ENCODE measurements around the gene BEST3.

BEST3 gene

GRCh38 chr12:69639400-69640016, 59.6 kb downstream of the BEST3 start:
- Histone ChIP-seq H2BK12ac (ENCODE audit: low read length) (no peak overlapping the region), H2BK5ac (ENCODE audit: low read depth, low read length, poor library complexity) (no peak overlapping the region), H3K9me3 (ENCODE audit: insufficient read depth, low read depth, low read length) (no peaks in the 10 kb centered on the region), H4K12ac (ENCODE audit: low read depth, low read length) (no peak overlapping the region), H4K91ac (ENCODE audit: low read depth, low read length) (no peak overlapping the region), H3K79me2 (ENCODE audit: control insufficient read depth, insufficient read depth, low read length, poor library complexity) (no peaks in the 10 kb centered on the region), H3K18ac (ENCODE audit: low read length) (no peak overlapping the region), H3K27me3 (ENCODE audit: insufficient read depth, low read length) (no peaks in the 10 kb centered on the region), H2AK5ac (ENCODE audit: low read length) (no peak overlapping the region), H4K8ac (ENCODE audit: low read depth, low read length) (no peak overlapping the region), H3K4ac (ENCODE audit: low read depth, low read length) (no peak overlapping the region), H3K36me3 (ENCODE audit: control insufficient read depth in 1 of 2, insufficient read depth in 2 of 2, low read length in 2 of 2) (no peaks in the 10 kb centered on the region), H3K4me3 (ENCODE audit: low read depth, low read length) (no peak overlapping the region), H3K9ac (ENCODE audit: low read length) (no peak overlapping the region), H3K4me1 (ENCODE audit: control insufficient read depth in 1 of 2, insufficient read depth in 2 of 2, low read length in 2 of 2) (no peaks in the 10 kb centered on the region), H3K79me1 (ENCODE audit: low read length) (no peaks in the 10 kb centered on the region), H3K23ac (ENCODE audit: low read length) (no peak overlapping the region), H3K4me2 (ENCODE audit: low read length) (no peak overlapping the region), H3K27ac (ENCODE audit: low read depth, low read length) (no peak overlapping the region), H3K14ac (ENCODE audit: low read length) (no peak overlapping the region), H2BK120ac (ENCODE audit: insufficient read depth, low read length, poor library complexity) (no peak overlapping the region), H2AFZ (ENCODE audit: insufficient read depth, low read length, poor library complexity) (no peak overlapping the region)
- no CpG with 5 or more reads among the region's 12 CpGs for WGBS (ENCODE audit: extremely low coverage, insufficient coverage, insufficient read length)
- peak; percentile 65 to 92 for DNase-seq

- H3K4me2 ChIP-seq (ENCODE audit: low read length): no peak overlapping the region
Observed at GRCh38 chr12:69633061-69633460, 66.0 kb downstream of the BEST3 start.

DNA sequence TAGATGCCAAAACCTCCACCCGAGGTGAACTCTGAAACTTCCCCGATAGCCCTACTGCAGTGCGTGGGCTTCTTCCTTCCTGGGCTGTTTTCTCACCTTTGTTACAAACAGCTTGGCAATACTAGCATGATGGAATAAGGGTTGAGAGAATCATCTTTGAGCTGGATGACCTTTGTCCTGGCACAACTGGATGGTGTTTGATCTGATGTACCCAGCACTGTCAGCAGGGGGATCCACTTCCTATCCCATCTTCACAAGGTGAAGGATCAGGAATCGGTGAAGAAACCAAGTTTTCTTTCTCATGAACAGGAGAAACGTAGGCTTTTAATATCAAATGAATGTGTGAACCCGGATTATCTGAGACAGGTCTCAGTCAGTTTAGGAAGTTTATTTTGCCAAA, 68.9 kb downstream of the BEST3 start:
- DNase-seq: peak in 1 of 2 donors; percentile 37
- Histone ChIP-seq H2BK5ac (ENCODE audit: low read depth, low read length, poor library complexity) (no peak overlapping the region), H3K4me3 (ENCODE audit: low read depth, low read length) (no peak overlapping the region), H2BK12ac (ENCODE audit: low read length) (no peak overlapping the region), H3K9me3 (ENCODE audit: insufficient read depth, low read depth, low read length) (no peaks in the 10 kb centered on the region), H3K36me3 (ENCODE audit: control insufficient read depth in 1 of 2, insufficient read depth in 2 of 2, low read length in 2 of 2) (no peaks in the 10 kb centered on the region), H3K79me2 (ENCODE audit: control insufficient read depth, insufficient read depth, low read length, poor library complexity) (no peaks in the 10 kb centered on the region), H2BK120ac (ENCODE audit: insufficient read depth, low read length, poor library complexity) (no peak overlapping the region), H3K4ac (ENCODE audit: low read depth, low read length) (no peak overlapping the region), H3K18ac (ENCODE audit: low read length) (no peak overlapping the region), H4K91ac (ENCODE audit: low read depth, low read length) (no peak overlapping the region), H3K27ac (ENCODE audit: low read depth, low read length) (no peak overlapping the region), H3K27me3 (ENCODE audit: insufficient read depth, low read length) (no peaks in the 10 kb centered on the region), H3K14ac (ENCODE audit: low read length) (no peak overlapping the region), H3K23ac (ENCODE audit: low read length) (no peak overlapping the region), H4K12ac (ENCODE audit: low read depth, low read length) (no peak overlapping the region), H3K4me1 (ENCODE audit: control insufficient read depth in 1 of 2, insufficient read depth in 2 of 2, low read length in 2 of 2) (no peaks in the 10 kb centered on the region), H2AK5ac (ENCODE audit: low read length) (no peak overlapping the region), H3K4me2 (ENCODE audit: low read length) (no peak overlapping the region), H4K8ac (ENCODE audit: low read depth, low read length) (no peak overlapping the region), H3K9ac (ENCODE audit: low read length) (no peak overlapping the region), H2AFZ (ENCODE audit: insufficient read depth, low read length, poor library complexity) (no peak overlapping the region), H3K79me1 (ENCODE audit: low read length) (no peaks in the 10 kb centered on the region)
- WGBS (ENCODE audit: extremely low coverage, insufficient coverage, insufficient read length): no CpG with 5 or more reads among the region's 6 CpGs

More at GRCh38 chr12:69633061-69633460, 66.0 kb downstream of the BEST3 start:
- Histone ChIP-seq H2BK12ac (ENCODE audit: low read length) (no peak overlapping the region), H3K23ac (ENCODE audit: low read length) (no peak overlapping the region), H4K91ac (ENCODE audit: low read depth, low read length) (no peak overlapping the region), H3K27me3 (ENCODE audit: insufficient read depth, low read length) (no peaks in the 10 kb centered on the region), H3K14ac (ENCODE audit: low read length) (no peak overlapping the region), H3K9me3 (ENCODE audit: insufficient read depth, low read depth, low read length) (no peaks in the 10 kb centered on the region), H3K18ac (ENCODE audit: low read length) (no peak overlapping the region), H3K27ac (ENCODE audit: low read depth, low read length) (no peak overlapping the region), H3K4me3 (ENCODE audit: low read depth, low read length) (no peak overlapping the region), H2BK5ac (ENCODE audit: low read depth, low read length, poor library complexity) (no peak overlapping the region), H3K79me2 (ENCODE audit: control insufficient read depth, insufficient read depth, low read length, poor library complexity) (no peaks in the 10 kb centered on the region), H2AK5ac (ENCODE audit: low read length) (no peak overlapping the region), H3K36me3 (ENCODE audit: control insufficient read depth in 1 of 2, insufficient read depth in 2 of 2, low read length in 2 of 2) (no peaks in the 10 kb centered on the region), H3K9ac (ENCODE audit: low read length) (no peak overlapping the region), H4K8ac (ENCODE audit: low read depth, low read length) (no peak overlapping the region), H3K4me1 (ENCODE audit: control insufficient read depth in 1 of 2, insufficient read depth in 2 of 2, low read length in 2 of 2) (no peaks in the 10 kb centered on the region), H2AFZ (ENCODE audit: insufficient read depth, low read length, poor library complexity) (no peak overlapping the region), H3K79me1 (ENCODE audit: low read length) (no peaks in the 10 kb centered on the region), H3K4ac (ENCODE audit: low read depth, low read length) (no peak overlapping the region), H4K12ac (ENCODE audit: low read depth, low read length) (no peak overlapping the region), H2BK120ac (ENCODE audit: insufficient read depth, low read length, poor library complexity) (no peak overlapping the region)
- no CpG with 5 or more reads among the region's 2 CpGs for WGBS (ENCODE audit: extremely low coverage, insufficient coverage, insufficient read length)
- peak in 1 of 2 donors; percentile 24 for DNase-seq

GRCh38 chr12:69627501-69627900, 71.6 kb downstream of the BEST3 start:
- Histone ChIP-seq H3K23ac (ENCODE audit: low read length) (no peak overlapping the region), H3K79me1 (ENCODE audit: low read length) (no peaks in the 10 kb centered on the region), H4K91ac (ENCODE audit: low read depth, low read length) (no peak overlapping the region), H3K9me3 (ENCODE audit: insufficient read depth, low read depth, low read length) (no peaks in the 10 kb centered on the region), H2BK120ac (ENCODE audit: insufficient read depth, low read length, poor library complexity) (no peak overlapping the region), H3K4ac (ENCODE audit: low read depth, low read length) (no peak overlapping the region), H3K36me3 (ENCODE audit: control insufficient read depth in 1 of 2, insufficient read depth in 2 of 2, low read length in 2 of 2) (no peaks in the 10 kb centered on the region), H2AK5ac (ENCODE audit: low read length) (no peak overlapping the region), H3K14ac (ENCODE audit: low read length) (no peak overlapping the region), H3K4me2 (ENCODE audit: low read length) (no peak overlapping the region), H2BK5ac (ENCODE audit: low read depth, low read length, poor library complexity) (no peak overlapping the region), H4K12ac (ENCODE audit: low read depth, low read length) (no peak overlapping the region), H3K4me3 (ENCODE audit: low read depth, low read length) (no peak overlapping the region), H2BK12ac (ENCODE audit: low read length) (no peak overlapping the region), H4K8ac (ENCODE audit: low read depth, low read length) (no peak overlapping the region), H3K27me3 (ENCODE audit: insufficient read depth, low read length) (no peaks in the 10 kb centered on the region), H2AFZ (ENCODE audit: insufficient read depth, low read length, poor library complexity) (no peak overlapping the region), H3K79me2 (ENCODE audit: control insufficient read depth, insufficient read depth, low read length, poor library complexity) (no peaks in the 10 kb centered on the region), H3K4me1 (ENCODE audit: control insufficient read depth in 1 of 2, insufficient read depth in 2 of 2, low read length in 2 of 2) (no peaks in the 10 kb centered on the region), H3K27ac (ENCODE audit: low read depth, low read length) (no peak overlapping the region), H3K9ac (ENCODE audit: low read length) (no peak overlapping the region), H3K18ac (ENCODE audit: low read length) (no peak overlapping the region)
- no peak for DNase-seq
- no CpG with 5 or more reads among the region's 8 CpGs for WGBS (ENCODE audit: extremely low coverage, insufficient coverage, insufficient read length)

Data from trophoblast cell (in vitro differentiated cells and primary cell).